HCT116 (cell line): ENCODE data around the gene BACE1-AS. TPM values are rescaled to one million over a fixed set of nuclear protein-coding genes. Genes with fewer than 3 reads are reported as not detected.

Experiments
- ATAC-seq: fragments of 200-7000 bp; cut with Tn5 transposase; 2 replicates; pipeline ENCODE4 v1.9.1; 2020; ENCODE audit warnings: mild to moderate bottlenecking, moderate library complexity
- BruUV-seq: library from RNA; stranded (reverse); fragments of 400-500 nt; replicated peaks from 2 replicates; lab custom pipeline; 2021; lab: Mats Ljungman, UMichigan
- CTCF ChIA-PET: fragments of 300-600 bp; sonication (Branson Sonifier 250); formaldehyde crosslinking; loops from one replicate; lab custom pipeline; 2021; ENCODE audit warnings: antibody characterized with exemption; lab: Charles Lee
- POLR2A ChIA-PET: fragments of 300-600, 350-600 bp; sonication (Branson Sonifier 250); formaldehyde crosslinking; loops from one replicate; lab custom pipeline; 2021; ENCODE audit warnings: antibody characterized with exemption; lab: Charles Lee
- RAD21 ChIA-PET, 2 experiments: fragments of 300-600 bp; sonication (Branson Sonifier 250); formaldehyde crosslinking; loops; one replicate each; lab custom pipeline; 2023; ENCODE audit warnings: low total read pairs in 2 of 2; ENCODE audit not compliant: uncharacterized antibody in 2 of 2, unreplicated experiment in 2 of 2, low non-redundant PET in 1 of 2; lab: Charles Lee
- DNase-seq: peaks from one replicate; pipeline ENCODE4 v3.0.0-alpha.2; 2010; ENCODE audit warnings: low read depth, low spot score
- H2AFZ ChIP-seq: fragments of 200-600 bp; shearing (Covaris generic), sonication (generic); 2 replicates; pipeline ENCODE4 v1.6.1; 2017; ENCODE audit warnings: low read depth, mixed run types, mixed read lengths, antibody characterized with exemption, low read length; ENCODE audit not compliant: poor library complexity, severe bottlenecking
- H3K27ac ChIP-seq: 2 replicates; pipeline ENCODE4 v1.5.1; 2012; ENCODE audit warnings: low read depth, low read length
- H3K27me3 ChIP-seq: fragments of 200-600 bp; sonication (generic); 2 replicates; pipeline ENCODE4 v1.6.1; 2016; ENCODE audit warnings: mixed run types, low read length, mixed read lengths; ENCODE audit not compliant: insufficient read depth
- H3K36me3 ChIP-seq, 2 experiments: fragments of 200-500 bp in 1 of 2; fragments of 200-600 bp in 1 of 2; sonication (Bioruptor generic) in 1 of 2; sonication (generic) in 1 of 2; 2 replicates each; pipeline versions ENCODE4 v1.5.1 to v1.6.1; 2014 to 2016; ENCODE audit warnings: low read length in 2 of 2, inconsistent platforms in 1 of 2, mixed read lengths in 1 of 2, mixed run types in 1 of 2; ENCODE audit not compliant: insufficient read depth in 2 of 2, control insufficient read depth in 1 of 2
- H3K4me1 ChIP-seq, 2 experiments: fragments of 200-600 bp in 1 of 2; sonication (generic) in 1 of 2; 2 replicates each; pipeline versions ENCODE4 v1.5.1 to v1.6.1; 2012 to 2017; ENCODE audit warnings: low read length in 2 of 2, inconsistent platforms in 1 of 2, mild to moderate bottlenecking in 1 of 2, mixed read lengths in 1 of 2, mixed run types in 1 of 2, moderate library complexity in 1 of 2; ENCODE audit not compliant: insufficient read depth in 2 of 2, control insufficient read depth in 1 of 2
- H3K4me2 ChIP-seq: fragments of 200-600 bp; sonication (generic); 2 replicates; pipeline ENCODE4 v1.6.1; 2017; ENCODE audit warnings: mixed run types, low read length, mixed read lengths
- H3K4me3 ChIP-seq, 2 experiments: fragments of 200-600 bp in 1 of 2; sonication (generic) in 1 of 2; replicated peaks in 1 of 2; 2 replicates each; pipeline ENCODE4 v1.5.1; 2011 to 2016; ENCODE audit warnings: low read length in 2 of 2, control low read depth in 1 of 2, low read depth in 1 of 2, mild to moderate bottlenecking in 1 of 2, mixed read lengths in 1 of 2, mixed run types in 1 of 2
- H3K79me2 ChIP-seq: fragments of 200-600 bp; sonication (generic); 2 replicates; pipeline ENCODE4 v1.6.1; 2017; ENCODE audit warnings: mild to moderate bottlenecking, mixed run types, low read length, moderate library complexity, mixed read lengths; ENCODE audit not compliant: insufficient read depth
- H3K9ac ChIP-seq: fragments of 200-600 bp; sonication (generic); 2 replicates; pipeline ENCODE4 v1.6.1; 2016; ENCODE audit warnings: low read length, mixed read lengths
- H3K9me2 ChIP-seq: fragments of 200-600 bp; sonication (generic), shearing (Covaris generic); 2 replicates; pipeline ENCODE4 v1.6.1; 2017; ENCODE audit warnings: mixed run types, mild to moderate bottlenecking, moderate library complexity; ENCODE audit not compliant: insufficient read depth
- H3K9me3 ChIP-seq, 2 experiments: fragments of 200-500 bp in 1 of 2; fragments of 200-600 bp in 1 of 2; sonication (Bioruptor generic) in 1 of 2; sonication (generic) in 1 of 2; 2 replicates each; pipeline ENCODE4 v1.6.1; 2014 to 2017; ENCODE audit warnings: low read length in 2 of 2, mixed read lengths in 2 of 2, inconsistent platforms in 1 of 2, low read depth in 1 of 2, mild to moderate bottlenecking in 1 of 2, mixed run types in 1 of 2, moderate library complexity in 1 of 2; ENCODE audit not compliant: control insufficient read depth in 1 of 2, insufficient read depth in 1 of 2
- H4K20me1 ChIP-seq: fragments of 200-600 bp; sonication (generic), shearing (Covaris generic); 2 replicates; pipeline ENCODE4 v1.6.1; 2017; ENCODE audit warnings: mixed run types, mild to moderate bottlenecking, moderate library complexity; ENCODE audit not compliant: insufficient read depth
- ATF3 ChIP-seq: IDR thresholded peaks from 2 replicates; pipeline ENCODE4 v1.6.1; 2012
- CTCF ChIP-seq, 3 experiments: fragments of 200-600 bp in 1 of 3; sonication (generic) in 1 of 3; IDR thresholded peaks in 2 of 3; conservative IDR thresholded peaks in 1 of 3; 2 replicates each; pipeline ENCODE4 v1.5.1; 2012 to 2017; ENCODE audit warnings: low read depth in 2 of 3, low read length in 2 of 3, antibody characterized with exemption in 1 of 3, borderline replicate concordance in 1 of 3, control low read depth in 1 of 3, mild to moderate bottlenecking in 1 of 3, mixed read lengths in 1 of 3, mixed run types in 1 of 3, moderate library complexity in 1 of 3; ENCODE audit not compliant: insufficient read depth in 1 of 3
- ELF1 ChIP-seq: IDR thresholded peaks from 2 replicates; pipeline ENCODE4 v1.6.1; 2012; ENCODE audit warnings: low read depth, borderline replicate concordance
- FOSL1 ChIP-seq: IDR thresholded peaks from 2 replicates; pipeline ENCODE4 v1.6.1; 2012; ENCODE audit warnings: low read depth
- POLR2AphosphoS5 ChIP-seq: IDR thresholded peaks from 2 replicates; pipeline ENCODE4 v1.6.1; 2011; ENCODE audit warnings: mild to moderate bottlenecking, low read depth, low read length, moderate library complexity
- REST ChIP-seq: IDR thresholded peaks from 2 replicates; pipeline ENCODE4 v1.6.1; 2012; ENCODE audit warnings: low read depth
- SIN3A ChIP-seq: IDR thresholded peaks from 2 replicates; pipeline ENCODE4 v1.6.1; 2012; ENCODE audit warnings: low read depth
- YY1 ChIP-seq: IDR thresholded peaks from 2 replicates; pipeline ENCODE4 v1.6.1; 2011; ENCODE audit warnings: low read length, low read depth, moderate library complexity, mild to moderate bottlenecking; ENCODE audit not compliant: insufficient replicate concordance; ENCODE audit errors: extremely low read depth
- intact Hi-C: fragments of 100-400 bp; cut with micrococcal nuclease; formaldehyde crosslinking; loops from 2 replicates; pipeline ENCODE4 v1.10.0; 2022
- total RNA-seq: library from RNA; stranded (reverse); gene quantifications from one replicate; pipeline ENCODE4 v1.2.1, GENCODE V29; 2021; ENCODE audit not compliant: unreplicated experiment

BACE1-AS gene
- total RNA-seq, 1 experiment from 2014 or later: 10.2 TPM

- BruUV-seq: no TSS peak
- no peaks in the 10 kb centered on the region for H3K9me3 ChIP-seq
- CTCF ChIA-PET: no interaction called here
These were observed 21.9 kb downstream of the BACE1-AS start for GRCh38 chr11:117313091-117313490.

More at GRCh38 chr11:117313091-117313490, 21.9 kb downstream of the BACE1-AS start:
- Histone ChIP-seq H3K27me3 (no peaks in the 10 kb centered on the region), H4K20me1 (no peaks in the 10 kb centered on the region), H3K4me2 (no peak overlapping the region), H3K36me3 (no peaks in the 10 kb centered on the region), H3K27ac (no peak overlapping the region), H3K4me1 (peaks cover 7 to 16% of the 10 kb centered on the region in 2 experiments; a peak in 3 of 4 replicates), H3K4me3 (no peak overlapping the region), H3K9me2 (no peaks in the 10 kb centered on the region), H3K9ac (no peak overlapping the region), H2AFZ (no peak overlapping the region), H3K79me2 (no peaks in the 10 kb centered on the region)
- no peak for TF ChIP-seq ELF1
- no peak for TF ChIP-seq FOSL1
- TF ChIP-seq POLR2AphosphoS5: no peak
- TF ChIP-seq SIN3A: no peak
- no peak for TF ChIP-seq ATF3
- TF ChIP-seq YY1: no peak
- TF ChIP-seq REST: no peak
- no peak for TF ChIP-seq CTCF (IDR thresholded peaks at IDR 0.05 in 2 of 3, conservative IDR thresholded peaks at IDR 0.05 in 1 of 3; ENCODE audit: borderline replicate concordance in 1 of 3, insufficient read depth in 1 of 3, low read depth in 2 of 3, low read length in 2 of 3)
- POLR2A ChIA-PET: no interaction called here
- no peak for ATAC-seq
- no peak for DNase-seq
- RAD21 ChIA-PET: no interaction called here
- intact Hi-C loops: no loop called here
